ENCODE results near the gene METRNL. TPM values are rescaled to one million over a fixed set of nuclear protein-coding genes. Genes with fewer than 3 reads are reported as not detected.

METRNL gene
- polyA plus RNA-seq, 1 donor from 2014 or later, result 15.1 TPM

DNA sequence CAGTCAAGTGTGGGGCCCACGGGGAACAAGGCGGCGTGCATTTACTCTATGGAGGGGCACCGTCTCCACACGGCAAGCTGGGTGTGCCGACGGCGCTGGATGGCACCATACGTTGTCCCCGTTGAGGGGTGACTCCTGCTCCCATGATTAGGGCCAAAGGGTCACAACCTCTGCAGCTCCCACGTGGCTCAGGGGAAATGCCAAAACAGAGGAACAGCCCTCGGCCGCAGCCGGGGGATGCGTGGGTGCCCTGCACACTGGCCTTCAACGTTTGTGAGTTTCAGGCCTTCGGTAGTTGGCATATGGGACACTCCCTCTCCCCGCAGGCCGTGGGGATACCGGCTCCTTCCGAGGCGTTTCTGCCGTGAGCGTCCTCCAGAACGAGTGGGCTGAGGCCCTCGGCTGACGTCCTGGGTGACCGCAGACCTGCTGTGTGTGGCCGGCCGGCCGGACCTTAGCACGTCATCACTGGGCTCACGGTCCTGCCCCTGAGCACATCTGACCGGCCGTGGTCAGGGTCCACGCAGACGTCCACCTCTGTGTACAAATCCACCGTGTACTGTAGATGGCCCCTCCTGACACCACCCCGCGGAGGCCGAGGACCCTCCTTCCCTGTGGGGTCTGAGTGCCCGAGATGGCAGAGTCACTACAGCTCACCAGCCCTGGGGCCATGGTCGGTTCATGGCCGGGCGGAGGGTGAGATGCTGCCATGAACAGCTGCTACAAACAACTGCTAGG, 4.8 kb upstream of the METRNL start:
- H2AFZ ChIP-seq (ENCODE audit: low read depth, low read length), result no peak overlapping the region
- H3K9ac ChIP-seq (ENCODE audit: low read length), result no peak overlapping the region
- no peak overlapping the region for H3K4me2 ChIP-seq (ENCODE audit: low read length)
- H3K9me2 ChIP-seq (ENCODE audit: insufficient read depth, low read length), result no peaks in the 10 kb centered on the region
- H3K36me3 ChIP-seq (ENCODE audit: insufficient read depth, low read length), result no peaks in the 10 kb centered on the region
- H3K9me3 ChIP-seq (ENCODE audit: low read length), result no peaks in the 10 kb centered on the region
- H3K4me3 ChIP-seq (ENCODE audit: low read length), result no peak overlapping the region
- no peak overlapping the region for H3K27ac ChIP-seq (ENCODE audit: low read length)
- TF ChIP-seq TAF1 (IDR thresholded peaks at IDR 0.05; ENCODE audit: low read depth) (no peak), EP300 (conservative IDR thresholded peaks at IDR 0.05; ENCODE audit: poor library complexity, severe bottlenecking) (no peak)
- no peaks in the 10 kb centered on the region for H3K79me2 ChIP-seq (replicated peaks; ENCODE audit: insufficient read depth, low read length)
- no peaks in the 10 kb centered on the region for H4K20me1 ChIP-seq (ENCODE audit: insufficient read depth)
- H3F3A ChIP-seq (ENCODE audit: insufficient read depth, low read length, poor library complexity, severe bottlenecking), result no peaks in the 10 kb centered on the region
- H3K27me3 ChIP-seq (ENCODE audit: insufficient read depth, low read depth, low read length), result peaks cover 20% of the 10 kb centered on the region

DNA sequence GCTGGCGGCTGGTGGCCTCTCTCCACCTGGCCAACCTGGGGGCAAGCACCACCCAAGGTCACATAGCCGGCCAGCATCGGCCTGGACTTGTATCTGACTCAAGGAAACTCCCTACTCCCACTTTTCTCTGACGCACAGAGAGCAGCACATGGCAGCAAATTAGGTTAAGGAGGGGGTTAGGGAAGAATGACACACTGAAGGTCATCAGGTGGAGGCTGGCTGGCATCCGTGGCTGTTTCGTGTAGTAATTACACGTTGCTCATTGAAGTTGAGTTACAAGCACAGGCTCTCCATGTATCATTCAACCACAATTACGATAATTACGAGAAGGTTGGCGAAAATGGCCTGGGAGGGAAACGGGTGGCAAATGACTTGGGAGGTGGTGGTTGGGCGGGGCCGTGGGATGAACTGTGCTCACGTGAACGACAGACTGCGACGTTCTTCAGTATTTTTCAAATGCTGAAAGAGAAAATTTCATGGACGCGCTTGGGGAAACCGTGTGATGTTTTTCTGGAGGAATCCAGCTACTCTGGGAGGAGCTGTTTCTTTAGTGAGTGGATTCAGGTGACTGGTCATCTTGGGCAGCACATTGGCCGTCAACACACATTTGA, 4.0 kb upstream of the METRNL start:
- no peaks in the 10 kb centered on the region for H3K9me2 ChIP-seq (ENCODE audit: insufficient read depth, low read length)
- no peak overlapping the region for H3K9ac ChIP-seq (ENCODE audit: low read length)
- no peaks in the 10 kb centered on the region for H3F3A ChIP-seq (ENCODE audit: insufficient read depth, low read length, poor library complexity, severe bottlenecking)
- H4K20me1 ChIP-seq (ENCODE audit: insufficient read depth), result no peaks in the 10 kb centered on the region
- H3K4me2 ChIP-seq (ENCODE audit: low read length), result no peak overlapping the region
- no peaks in the 10 kb centered on the region for H3K9me3 ChIP-seq (ENCODE audit: low read length)
- no peak overlapping the region for H3K27ac ChIP-seq (ENCODE audit: low read length)
- no peaks in the 10 kb centered on the region for H3K36me3 ChIP-seq (ENCODE audit: insufficient read depth, low read length)
- H3K79me2 ChIP-seq (replicated peaks; ENCODE audit: insufficient read depth, low read length), result no peaks in the 10 kb centered on the region
- H2AFZ ChIP-seq (ENCODE audit: low read depth, low read length), result no peak overlapping the region
- no peak for TF ChIP-seq MXI1 (conservative IDR thresholded peaks at IDR 0.05; ENCODE audit: poor library complexity, severe bottlenecking)
- TF ChIP-seq, protein P1, sequence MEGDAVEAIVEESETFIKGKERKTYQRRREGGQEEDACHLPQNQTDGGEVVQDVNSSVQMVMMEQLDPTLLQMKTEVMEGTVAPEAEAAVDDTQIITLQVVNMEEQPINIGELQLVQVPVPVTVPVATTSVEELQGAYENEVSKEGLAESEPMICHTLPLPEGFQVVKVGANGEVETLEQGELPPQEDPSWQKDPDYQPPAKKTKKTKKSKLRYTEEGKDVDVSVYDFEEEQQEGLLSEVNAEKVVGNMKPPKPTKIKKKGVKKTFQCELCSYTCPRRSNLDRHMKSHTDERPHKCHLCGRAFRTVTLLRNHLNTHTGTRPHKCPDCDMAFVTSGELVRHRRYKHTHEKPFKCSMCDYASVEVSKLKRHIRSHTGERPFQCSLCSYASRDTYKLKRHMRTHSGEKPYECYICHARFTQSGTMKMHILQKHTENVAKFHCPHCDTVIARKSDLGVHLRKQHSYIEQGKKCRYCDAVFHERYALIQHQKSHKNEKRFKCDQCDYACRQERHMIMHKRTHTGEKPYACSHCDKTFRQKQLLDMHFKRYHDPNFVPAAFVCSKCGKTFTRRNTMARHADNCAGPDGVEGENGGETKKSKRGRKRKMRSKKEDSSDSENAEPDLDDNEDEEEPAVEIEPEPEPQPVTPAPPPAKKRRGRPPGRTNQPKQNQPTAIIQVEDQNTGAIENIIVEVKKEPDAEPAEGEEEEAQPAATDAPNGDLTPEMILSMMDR (IDR thresholded peaks at IDR 0.05; ENCODE audit: poor library complexity, severe bottlenecking), result no peak
- TF ChIP-seq RAD21 (conservative IDR thresholded peaks at IDR 0.05), result no peak
- TF ChIP-seq, protein P2, sequence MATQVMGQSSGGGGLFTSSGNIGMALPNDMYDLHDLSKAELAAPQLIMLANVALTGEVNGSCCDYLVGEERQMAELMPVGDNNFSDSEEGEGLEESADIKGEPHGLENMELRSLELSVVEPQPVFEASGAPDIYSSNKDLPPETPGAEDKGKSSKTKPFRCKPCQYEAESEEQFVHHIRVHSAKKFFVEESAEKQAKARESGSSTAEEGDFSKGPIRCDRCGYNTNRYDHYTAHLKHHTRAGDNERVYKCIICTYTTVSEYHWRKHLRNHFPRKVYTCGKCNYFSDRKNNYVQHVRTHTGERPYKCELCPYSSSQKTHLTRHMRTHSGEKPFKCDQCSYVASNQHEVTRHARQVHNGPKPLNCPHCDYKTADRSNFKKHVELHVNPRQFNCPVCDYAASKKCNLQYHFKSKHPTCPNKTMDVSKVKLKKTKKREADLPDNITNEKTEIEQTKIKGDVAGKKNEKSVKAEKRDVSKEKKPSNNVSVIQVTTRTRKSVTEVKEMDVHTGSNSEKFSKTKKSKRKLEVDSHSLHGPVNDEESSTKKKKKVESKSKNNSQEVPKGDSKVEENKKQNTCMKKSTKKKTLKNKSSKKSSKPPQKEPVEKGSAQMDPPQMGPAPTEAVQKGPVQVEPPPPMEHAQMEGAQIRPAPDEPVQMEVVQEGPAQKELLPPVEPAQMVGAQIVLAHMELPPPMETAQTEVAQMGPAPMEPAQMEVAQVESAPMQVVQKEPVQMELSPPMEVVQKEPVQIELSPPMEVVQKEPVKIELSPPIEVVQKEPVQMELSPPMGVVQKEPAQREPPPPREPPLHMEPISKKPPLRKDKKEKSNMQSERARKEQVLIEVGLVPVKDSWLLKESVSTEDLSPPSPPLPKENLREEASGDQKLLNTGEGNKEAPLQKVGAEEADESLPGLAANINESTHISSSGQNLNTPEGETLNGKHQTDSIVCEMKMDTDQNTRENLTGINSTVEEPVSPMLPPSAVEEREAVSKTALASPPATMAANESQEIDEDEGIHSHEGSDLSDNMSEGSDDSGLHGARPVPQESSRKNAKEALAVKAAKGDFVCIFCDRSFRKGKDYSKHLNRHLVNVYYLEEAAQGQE (IDR thresholded peaks at IDR 0.05; ENCODE audit: borderline replicate concordance), result no peak
- no peak for TF ChIP-seq EZH2 (IDR thresholded peaks at IDR 0.05; ENCODE audit: borderline replicate concordance, insufficient read depth, low read length, poor library complexity, severe bottlenecking)
- TF ChIP-seq EP300 (conservative IDR thresholded peaks at IDR 0.05; ENCODE audit: poor library complexity, severe bottlenecking), result no peak
- no peak for TF ChIP-seq TAF1 (IDR thresholded peaks at IDR 0.05; ENCODE audit: low read depth)
- no peak for TF ChIP-seq SMC3 (conservative IDR thresholded peaks at IDR 0.05; ENCODE audit: poor library complexity)
- peaks cover 20% of the 10 kb centered on the region for H3K27me3 ChIP-seq (ENCODE audit: insufficient read depth, low read depth, low read length)
- H3K4me3 ChIP-seq (ENCODE audit: low read length), result no peak overlapping the region
